ENCODE results near the gene RIN1. TPM values are rescaled to one million over a fixed set of nuclear protein-coding genes. Genes with fewer than 3 reads are reported as not detected.

Gene RIN1
- total and polyA plus RNA-seq, 9 of the 15 experiments (the other 6 are each of a cell fraction or from before 2014, with no cell fraction given) = 0.01 to 1.2 (median 0.45) TPM; not detected in 1

DNA sequence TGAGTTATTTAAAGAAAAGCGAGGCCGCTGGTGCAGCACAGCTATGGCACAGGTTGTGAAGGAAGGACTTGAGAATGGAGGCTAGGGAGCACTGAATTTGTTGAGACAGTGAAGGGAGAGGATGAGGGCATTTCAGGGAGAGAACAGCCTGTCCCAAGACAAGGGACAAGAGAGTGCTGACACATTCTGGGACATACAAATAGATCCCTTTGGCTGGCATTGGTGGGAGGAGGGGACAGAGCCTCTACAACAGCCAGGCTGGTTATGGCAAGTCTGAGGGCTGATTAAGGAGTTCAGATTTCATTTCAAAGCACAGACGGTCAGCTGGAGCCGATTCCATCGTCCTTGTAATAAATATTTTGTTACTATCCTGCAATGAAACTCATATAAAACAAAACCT is 37.0 kb upstream of the RIN1 start:
- FAIRE-seq (no peak), ATAC-seq (no peak), DNase-seq (ENCODE audit: extremely low read depth in 1 of 4, low spot score in 3 of 4) (no peak)
- Histone ChIP-seq H3K4me2 (ENCODE audit: insufficient read depth, low read length) (peak overlapping the region; percentile 32), H3K36me3 (ENCODE audit: control insufficient read depth, insufficient read depth, low read length) (peaks cover 25% of the 10 kb centered on the region; the same call in 2 of the 3 replicates), H2AFZ (ENCODE audit: low read depth, low read length) (peak overlapping the region; percentile 46; the same call in 1 of the 2 replicates), H3K9ac (ENCODE audit: insufficient read depth in 1 of 2, low read depth in 2 of 2, low read length in 2 of 2) (peak overlapping the region; percentile 62 to 67; a peak in 2 of 4 replicates), H3K27me3 (ENCODE audit: control insufficient read depth in 2 of 2, insufficient read depth in 2 of 2, low read length in 2 of 2) (no peaks in the 10 kb centered on the region), H3K9me3 (replicated peaks; ENCODE audit: control insufficient read depth, insufficient read depth, low read depth, low read length) (no peaks in the 10 kb centered on the region), H3K9me1 (ENCODE audit: control insufficient read depth, insufficient read depth, low read length) (peaks cover 4% of the 10 kb centered on the region), H3K79me2 (ENCODE audit: control insufficient read depth, insufficient read depth, low read length) (peaks cover 38% of the 10 kb centered on the region), H4K20me1 (replicated peaks; ENCODE audit: control insufficient read depth, insufficient read depth, low read length) (peaks cover 7% of the 10 kb centered on the region; the same call in 1 of the 2 replicates), H3K4me1 (replicated peaks in 1 of 2; ENCODE audit: control insufficient read depth in 2 of 2, insufficient read depth in 2 of 2, low read length in 2 of 2) (peaks cover 21 to 38% of the 10 kb centered on the region in 2 experiments; a peak in 4 of 5 replicates), H3K27ac (ENCODE audit: extremely low read depth, low read depth, low read length) (peak overlapping the region; percentile 12; the same call in 1 of the 3 replicates), H3K4me3 (no peak overlapping the region)
- WGBS (ENCODE audit: insufficient coverage, low coverage, missing lambda C conversion rate) = 67% methylated on average over 5 of the region's 5 CpGs
- in situ Hi-C loops (cut with MboI) (no loop called here), intact Hi-C loops (cut with micrococcal nuclease) (no loop called here)
- TF ChIP-seq YBX1 (IDR thresholded peaks at IDR 0.05) (no peak), DNMT1 (IDR thresholded peaks at IDR 0.05) (no peak), NR2C2 (CRISPR knock-in tag; IDR thresholded peaks at IDR 0.05) (no peak), NR2C2 (tag; IDR thresholded peaks at IDR 0.05) (no peak), NFE2L1 (tag; IDR thresholded peaks at IDR 0.05; ENCODE audit: borderline replicate concordance, low read depth) (no peak), PCBP1 (IDR thresholded peaks at IDR 0.05; ENCODE audit: low read depth, low read length, poor library complexity, severe bottlenecking) (no peak), GABPA (tag; conservative IDR thresholded peaks at IDR 0.05; ENCODE audit: low read depth) (no peak), HMG20A (CRISPR knock-in tag; conservative IDR thresholded peaks at IDR 0.05) (no peak), SIX5 (IDR thresholded peaks at IDR 0.05; ENCODE audit: borderline replicate concordance in 1 of 2, insufficient read depth in 1 of 2, low read depth in 1 of 2, low read length in 2 of 2) (no peak), MEF2D (tag; conservative IDR thresholded peaks at IDR 0.05; ENCODE audit: low read depth) (no peak)
- TF ChIP-seq, protein P1, sequence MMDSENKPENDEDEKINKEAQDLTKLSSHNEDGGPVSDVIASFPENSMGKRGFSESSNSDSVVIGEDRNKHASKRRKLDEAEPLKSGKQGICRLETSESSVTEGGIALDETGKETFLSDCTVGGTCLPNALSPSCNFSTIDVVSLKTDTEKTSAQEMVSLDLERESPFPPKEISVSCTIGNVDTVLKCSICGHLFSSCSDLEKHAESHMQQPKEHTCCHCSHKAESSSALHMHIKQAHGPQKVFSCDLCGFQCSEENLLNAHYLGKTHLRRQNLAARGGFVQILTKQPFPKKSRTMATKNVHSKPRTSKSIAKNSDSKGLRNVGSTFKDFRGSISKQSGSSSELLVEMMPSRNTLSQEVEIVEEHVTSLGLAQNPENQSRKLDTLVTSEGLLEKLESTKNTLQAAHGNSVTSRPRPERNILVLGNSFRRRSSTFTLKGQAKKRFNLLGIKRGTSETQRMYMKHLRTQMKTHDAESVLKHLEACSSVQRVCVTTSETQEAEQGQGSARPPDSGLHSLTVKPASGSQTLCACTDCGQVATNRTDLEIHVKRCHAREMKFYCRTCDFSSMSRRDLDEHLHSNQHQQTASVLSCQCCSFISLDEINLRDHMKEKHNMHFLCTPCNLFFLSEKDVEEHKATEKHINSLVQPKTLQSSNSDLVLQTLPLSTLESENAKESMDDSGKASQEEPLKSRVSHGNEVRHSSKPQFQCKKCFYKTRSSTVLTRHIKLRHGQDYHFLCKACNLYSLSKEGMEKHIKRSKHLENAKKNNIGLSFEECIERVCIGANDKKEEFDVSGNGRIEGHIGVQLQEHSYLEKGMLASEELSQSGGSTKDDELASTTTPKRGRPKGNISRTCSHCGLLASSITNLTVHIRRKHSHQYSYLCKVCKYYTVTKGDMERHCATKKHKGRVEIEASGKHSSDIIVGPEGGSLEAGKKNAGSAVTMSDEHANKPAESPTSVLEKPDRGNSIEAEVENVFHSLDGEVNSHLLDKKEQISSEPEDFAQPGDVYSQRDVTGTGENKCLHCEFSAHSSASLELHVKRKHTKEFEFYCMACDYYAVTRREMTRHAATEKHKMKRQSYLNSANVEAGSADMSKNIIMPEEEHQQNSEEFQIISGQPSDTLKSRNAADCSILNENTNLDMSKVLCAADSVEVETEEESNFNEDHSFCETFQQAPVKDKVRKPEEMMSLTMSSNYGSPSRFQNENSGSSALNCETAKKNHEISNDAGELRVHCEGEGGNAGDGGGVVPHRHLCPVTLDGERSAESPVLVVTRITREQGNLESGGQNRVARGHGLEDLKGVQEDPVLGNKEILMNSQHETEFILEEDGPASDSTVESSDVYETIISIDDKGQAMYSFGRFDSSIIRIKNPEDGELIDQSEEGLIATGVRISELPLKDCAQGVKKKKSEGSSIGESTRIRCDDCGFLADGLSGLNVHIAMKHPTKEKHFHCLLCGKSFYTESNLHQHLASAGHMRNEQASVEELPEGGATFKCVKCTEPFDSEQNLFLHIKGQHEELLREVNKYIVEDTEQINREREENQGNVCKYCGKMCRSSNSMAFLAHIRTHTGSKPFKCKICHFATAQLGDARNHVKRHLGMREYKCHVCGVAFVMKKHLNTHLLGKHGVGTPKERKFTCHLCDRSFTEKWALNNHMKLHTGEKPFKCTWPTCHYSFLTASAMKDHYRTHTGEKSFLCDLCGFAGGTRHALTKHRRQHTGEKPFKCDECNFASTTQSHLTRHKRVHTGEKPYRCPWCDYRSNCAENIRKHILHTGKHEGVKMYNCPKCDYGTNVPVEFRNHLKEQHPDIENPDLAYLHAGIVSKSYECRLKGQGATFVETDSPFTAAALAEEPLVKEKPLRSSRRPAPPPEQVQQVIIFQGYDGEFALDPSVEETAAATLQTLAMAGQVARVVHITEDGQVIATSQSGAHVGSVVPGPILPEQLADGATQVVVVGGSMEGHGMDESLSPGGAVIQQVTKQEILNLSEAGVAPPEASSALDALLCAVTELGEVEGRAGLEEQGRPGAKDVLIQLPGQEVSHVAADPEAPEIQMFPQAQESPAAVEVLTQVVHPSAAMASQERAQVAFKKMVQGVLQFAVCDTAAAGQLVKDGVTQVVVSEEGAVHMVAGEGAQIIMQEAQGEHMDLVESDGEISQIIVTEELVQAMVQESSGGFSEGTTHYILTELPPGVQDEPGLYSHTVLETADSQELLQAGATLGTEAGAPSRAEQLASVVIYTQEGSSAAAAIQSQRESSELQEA (IDR thresholded peaks at IDR 0.05; ENCODE audit: low read depth) = no peak
- TF ChIP-seq, protein P2, sequence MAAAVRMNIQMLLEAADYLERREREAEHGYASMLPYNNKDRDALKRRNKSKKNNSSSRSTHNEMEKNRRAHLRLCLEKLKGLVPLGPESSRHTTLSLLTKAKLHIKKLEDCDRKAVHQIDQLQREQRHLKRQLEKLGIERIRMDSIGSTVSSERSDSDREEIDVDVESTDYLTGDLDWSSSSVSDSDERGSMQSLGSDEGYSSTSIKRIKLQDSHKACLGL (CRISPR knock-in tag; IDR thresholded peaks at IDR 0.05; ENCODE audit: borderline replicate concordance, poor library complexity, severe bottlenecking) = no peak
- TF ChIP-seq, protein P3, sequence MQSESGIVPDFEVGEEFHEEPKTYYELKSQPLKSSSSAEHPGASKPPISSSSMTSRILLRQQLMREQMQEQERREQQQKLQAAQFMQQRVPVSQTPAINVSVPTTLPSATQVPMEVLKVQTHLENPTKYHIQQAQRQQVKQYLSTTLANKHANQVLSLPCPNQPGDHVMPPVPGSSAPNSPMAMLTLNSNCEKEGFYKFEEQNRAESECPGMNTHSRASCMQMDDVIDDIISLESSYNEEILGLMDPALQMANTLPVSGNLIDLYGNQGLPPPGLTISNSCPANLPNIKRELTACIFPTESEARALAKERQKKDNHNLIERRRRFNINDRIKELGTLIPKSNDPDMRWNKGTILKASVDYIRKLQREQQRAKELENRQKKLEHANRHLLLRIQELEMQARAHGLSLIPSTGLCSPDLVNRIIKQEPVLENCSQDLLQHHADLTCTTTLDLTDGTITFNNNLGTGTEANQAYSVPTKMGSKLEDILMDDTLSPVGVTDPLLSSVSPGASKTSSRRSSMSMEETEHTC (IDR thresholded peaks at IDR 0.05) = no peak
- BruUV-seq (replicated peaks) = no TSS peak
- CTCF ChIA-PET (ENCODE audit: low intra/inter-chr PET ratio) = no interaction called here
- POLR2A ChIA-PET = interaction anchor here (1.1 kb wide), 1 partner anchor 22 kb away, joined by 4 read pairs; no protein-coding TSS in a partner anchor

All from K562 (cell line).